Stimulated activated CD4-positive, alpha-beta T cell treated with anti-CD3 and anti-CD28 coated beads, Interleukin-15, amount 100 ng/mL, for 48 hours (primary cell): Measurements from ENCODE around the gene GABBR2.

Experiments
- DNase-seq, 2 donors: peaks; one replicate each; pipeline ENCODE4 v3.0.0-alpha.2; 2020; ENCODE audit warnings: low read depth in 2 of 2

GABBR2 gene

GRCh38 chr9:98721643-98722042 is 12.9 kb upstream of the GABBR2 start:
- DNase-seq: no peak

- no peak for DNase-seq
These were observed 11.7 kb upstream of the GABBR2 start for GRCh38 chr9:98720402-98720801.

GRCh38 chr9:98719055-98719454 is 10.3 kb upstream of the GABBR2 start:
- no peak for DNase-seq

- DNase-seq: no peak
These were observed 6.1 kb upstream of the GABBR2 start for GRCh38 chr9:98714833-98715232.

- no peak for DNase-seq
These were observed 4.3 kb upstream of the GABBR2 start for GRCh38 chr9:98712987-98713386.

GRCh38 chr9:98709968-98710965 is 1.5 kb upstream of the GABBR2 start:
- DNase-seq: no peak

GRCh38 chr9:98708103-98708932 is 417 bp downstream of the GABBR2 start:
- no peak for DNase-seq

GRCh38 chr9:98707166-98708102 is 1.3 kb downstream of the GABBR2 start:
- DNase-seq: peak in 1 of 2 donors; percentile 22

- DNase-seq: no peak
These were observed 2.0 kb downstream of the GABBR2 start for GRCh38 chr9:98706651-98707165.

- DNase-seq: no peak
These were observed 5.8 kb downstream of the GABBR2 start for GRCh38 chr9:98702835-98703380.

- no peak for DNase-seq
These were observed 6.4 kb downstream of the GABBR2 start for GRCh38 chr9:98702340-98702739.

GRCh38 chr9:98701576-98701975 is 7.2 kb downstream of the GABBR2 start:
- DNase-seq: no peak

GRCh38 chr9:98700801-98701200 is 7.9 kb downstream of the GABBR2 start:
- no peak for DNase-seq

GRCh38 chr9:98698856-98699255 is 9.9 kb downstream of the GABBR2 start:
- DNase-seq: no peak

GRCh38 chr9:98694943-98695342 is 13.8 kb downstream of the GABBR2 start:
- DNase-seq: no peak

- no peak for DNase-seq
These were observed 16.3 kb downstream of the GABBR2 start for GRCh38 chr9:98692392-98692791.

- no peak for DNase-seq
These were observed 16.8 kb downstream of the GABBR2 start for GRCh38 chr9:98691890-98692289.

GRCh38 chr9:98690686-98691085 is 18.0 kb downstream of the GABBR2 start:
- DNase-seq: no peak

- no peak for DNase-seq
These were observed 19.8 kb downstream of the GABBR2 start for GRCh38 chr9:98688710-98689495.

- DNase-seq: no peak
These were observed 20.8 kb downstream of the GABBR2 start for GRCh38 chr9:98687911-98688310.
